Progenitor cell of endocrine pancreas (in vitro differentiated cells): ENCODE measurements around the gene TFE3. TPM values are rescaled to one million over a fixed set of nuclear protein-coding genes. Genes with fewer than 3 reads are reported as not detected.

Experiments
- DNase-seq: peaks from one replicate; pipeline ENCODE4 v3.0.0; 2021; ENCODE audit warnings: low spot score; ENCODE audit not compliant: unreplicated experiment
- H3K27ac Mint-ChIP-seq: 2 replicates; pipeline ENCODE4 v1.8.0; 2021; ENCODE audit warnings: mild to moderate bottlenecking, moderate library complexity, mixed read lengths
- H3K27me3 Mint-ChIP-seq: 2 replicates; pipeline ENCODE4 v1.8.0; 2021; ENCODE audit warnings: mixed read lengths
- H3K36me3 Mint-ChIP-seq: 2 replicates; pipeline ENCODE4 v1.8.0; 2022; ENCODE audit warnings: mixed read lengths; ENCODE audit not compliant: insufficient read depth
- H3K4me1 Mint-ChIP-seq: 2 replicates; pipeline ENCODE4 v1.8.0; 2021; ENCODE audit warnings: low read depth, mixed read lengths
- H3K4me3 Mint-ChIP-seq: 2 replicates; pipeline ENCODE4 v1.8.0; 2021; ENCODE audit warnings: low read depth, mild to moderate bottlenecking, moderate library complexity, mixed read lengths
- H3K9me3 Mint-ChIP-seq: 2 replicates; pipeline ENCODE4 v1.8.0; 2021; ENCODE audit warnings: low read depth, mixed read lengths
- CTCF ChIP-seq: fragments of 200-600 bp; sonication (generic); IDR thresholded peaks from one replicate; pipeline ENCODE4 v1.5.0; 2021; ENCODE audit warnings: antibody characterized with exemption, mild to moderate bottlenecking; ENCODE audit not compliant: unreplicated experiment
- long read RNA-seq: library from polyadenylated mRNA; unstranded; transcript quantifications from one replicate; pipeline ENCODE4 v2.0.0, GENCODE V29; 2020
- total RNA-seq: library from RNA; stranded (reverse); gene quantifications from 2 replicates; pipeline ENCODE4 v1.2.1, GENCODE V29; 2021

The TFE3 gene
- 39.7 and 40.8 TPM in 2 replicates for total RNA-seq
- long read RNA-seq, partial matches to known transcripts, result 0 of 3 reads
- long read RNA-seq, other reads (novel, unspliced or antisense), result 3 of 3 reads

GRCh38 chrX:49043220-49043986, at the start of gene TFE3:
TFE3 (minus strand) TSS chrX:49043357; CDS start chrX:49043226, 131 bp downstream.
- Mint-ChIP-seq H3K9me3 (peaks cover 9% of the 10 kb centered on the region), H3K4me1 (peaks cover 18% of the 10 kb centered on the region), H3K4me3 (peak within 1 kb of the TSS; percentile 87), H3K27ac (peak within 1 kb of the TSS; percentile 97), H3K36me3 (peaks cover 5% of the 10 kb centered on the region), H3K27me3 (no peaks in the 10 kb centered on the region)
- peak; percentile 87 for DNase-seq
- peak; percentile 63 for TF ChIP-seq CTCF

GRCh38 chrX:49089553-49089952, 46.4 kb upstream of the TFE3 start:
- Mint-ChIP-seq H3K4me3 (no peak overlapping the region), H3K27me3 (no peaks in the 10 kb centered on the region), H3K4me1 (no peaks in the 10 kb centered on the region), H3K36me3 (no peaks in the 10 kb centered on the region), H3K27ac (no peak overlapping the region), H3K9me3 (peaks cover 4% of the 10 kb centered on the region)
- no peak for TF ChIP-seq CTCF
- no peak for DNase-seq

- Mint-ChIP-seq H3K9me3 (no peaks in the 10 kb centered on the region), H3K27me3 (no peaks in the 10 kb centered on the region), H3K27ac (no peak overlapping the region), H3K4me3 (no peak overlapping the region), H3K4me1 (peaks cover 3% of the 10 kb centered on the region), H3K36me3 (peaks cover 2% of the 10 kb centered on the region)
- no peak for TF ChIP-seq CTCF
- no peak for DNase-seq
Observed at GRCh38 chrX:49082271-49082871, 39.2 kb upstream of the TFE3 start.

- Mint-ChIP-seq H3K36me3 (peaks cover 2% of the 10 kb centered on the region), H3K4me3 (peak within 1 kb of the TSS; percentile 80), H3K4me1 (peaks cover 3% of the 10 kb centered on the region), H3K27ac (peak within 1 kb of the TSS; percentile 92), H3K9me3 (no peaks in the 10 kb centered on the region), H3K27me3 (no peaks in the 10 kb centered on the region)
- no peak for DNase-seq
- TF ChIP-seq CTCF, result no peak
Observed at GRCh38 chrX:49079489-49080428, 36.6 kb upstream of the TFE3 start, which contains the start of gene WDR45. WDR45 (minus strand) TSS chrX:49079887; CDS start chrX:49078095, 1,792 bp downstream.

- Mint-ChIP-seq H3K4me1 (peaks cover 6% of the 10 kb centered on the region), H3K27ac (no peak overlapping the region), H3K27me3 (no peaks in the 10 kb centered on the region), H3K36me3 (no peaks in the 10 kb centered on the region), H3K4me3 (no peak overlapping the region), H3K9me3 (no peaks in the 10 kb centered on the region)
- DNase-seq, result no peak
- no peak for TF ChIP-seq CTCF
Observed at GRCh38 chrX:49077941-49078340, 34.8 kb upstream of the TFE3 start.
